ENCODE data around the gene WDR11. TPM values are rescaled to one million over a fixed set of nuclear protein-coding genes. Genes with fewer than 3 reads are reported as not detected.

WDR11 gene
- polyA plus RNA-seq, 1 experiment: 68.2 TPM

GRCh38 chr10:120944586-120945125 is 93.5 kb downstream of the WDR11 start:
- POLR2A ChIA-PET: no interaction called here

DNA sequence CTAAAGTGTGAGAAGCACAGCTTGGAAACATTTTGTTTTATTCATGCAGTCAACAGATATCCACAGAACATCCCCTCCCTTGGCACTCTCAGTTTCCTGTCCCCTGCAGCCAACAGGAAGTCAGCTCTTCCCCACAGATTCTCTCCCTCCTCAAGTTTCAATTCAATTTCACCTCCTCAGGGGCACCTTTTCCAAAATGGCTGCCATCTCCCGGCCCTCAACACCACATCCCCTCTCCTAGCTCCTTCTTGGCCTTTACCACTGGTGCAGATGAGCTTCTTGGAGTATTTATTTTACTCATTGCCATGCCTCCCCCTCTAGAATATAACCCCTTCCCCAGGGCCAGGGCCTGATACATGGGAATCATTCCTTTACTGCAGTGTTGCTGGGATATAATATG is 94.0 kb downstream of the WDR11 start:
- TF ChIP-seq, protein P1, sequence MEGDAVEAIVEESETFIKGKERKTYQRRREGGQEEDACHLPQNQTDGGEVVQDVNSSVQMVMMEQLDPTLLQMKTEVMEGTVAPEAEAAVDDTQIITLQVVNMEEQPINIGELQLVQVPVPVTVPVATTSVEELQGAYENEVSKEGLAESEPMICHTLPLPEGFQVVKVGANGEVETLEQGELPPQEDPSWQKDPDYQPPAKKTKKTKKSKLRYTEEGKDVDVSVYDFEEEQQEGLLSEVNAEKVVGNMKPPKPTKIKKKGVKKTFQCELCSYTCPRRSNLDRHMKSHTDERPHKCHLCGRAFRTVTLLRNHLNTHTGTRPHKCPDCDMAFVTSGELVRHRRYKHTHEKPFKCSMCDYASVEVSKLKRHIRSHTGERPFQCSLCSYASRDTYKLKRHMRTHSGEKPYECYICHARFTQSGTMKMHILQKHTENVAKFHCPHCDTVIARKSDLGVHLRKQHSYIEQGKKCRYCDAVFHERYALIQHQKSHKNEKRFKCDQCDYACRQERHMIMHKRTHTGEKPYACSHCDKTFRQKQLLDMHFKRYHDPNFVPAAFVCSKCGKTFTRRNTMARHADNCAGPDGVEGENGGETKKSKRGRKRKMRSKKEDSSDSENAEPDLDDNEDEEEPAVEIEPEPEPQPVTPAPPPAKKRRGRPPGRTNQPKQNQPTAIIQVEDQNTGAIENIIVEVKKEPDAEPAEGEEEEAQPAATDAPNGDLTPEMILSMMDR (IDR thresholded peaks at IDR 0.05; ENCODE audit: insufficient read depth, low read depth, low read length): no peak
- H3K27me3 ChIP-seq (ENCODE audit: control insufficient read depth, insufficient read depth, low read length): peaks cover 6% of the 10 kb centered on the region
- no peak for DNase-seq (ENCODE audit: low read depth)
- POLR2A ChIA-PET: no interaction called here
- CTCF ChIA-PET: interaction anchor here (0.6 to 1.9 kb wide), 4 partner anchors 9 to 1758 kb away, joined by 3 to 16 read pairs (median 6); no protein-coding TSS in a partner anchor
- no peaks in the 10 kb centered on the region for H3K36me3 ChIP-seq (ENCODE audit: control insufficient read depth, insufficient read depth, low read length)
- H3K4me3 ChIP-seq (ENCODE audit: low read depth, low read length): no peak overlapping the region

More at GRCh38 chr10:120944586-120945125, 93.5 kb downstream of the WDR11 start:
- CTCF ChIA-PET: interaction anchor here (0.7 to 1.9 kb wide), 3 partner anchors 9 to 956 kb away, joined by 5 to 16 read pairs (median 6); no protein-coding TSS in a partner anchor
- H3K4me3 ChIP-seq (ENCODE audit: low read depth, low read length): no peak overlapping the region
- H3K36me3 ChIP-seq (ENCODE audit: control insufficient read depth, insufficient read depth, low read length): no peaks in the 10 kb centered on the region
- TF ChIP-seq, protein P1 (IDR thresholded peaks at IDR 0.05; ENCODE audit: insufficient read depth, low read depth, low read length): no peak
- no peak for DNase-seq (ENCODE audit: low read depth)
- H3K27me3 ChIP-seq (ENCODE audit: control insufficient read depth, insufficient read depth, low read length): peaks cover 5% of the 10 kb centered on the region

DNA sequence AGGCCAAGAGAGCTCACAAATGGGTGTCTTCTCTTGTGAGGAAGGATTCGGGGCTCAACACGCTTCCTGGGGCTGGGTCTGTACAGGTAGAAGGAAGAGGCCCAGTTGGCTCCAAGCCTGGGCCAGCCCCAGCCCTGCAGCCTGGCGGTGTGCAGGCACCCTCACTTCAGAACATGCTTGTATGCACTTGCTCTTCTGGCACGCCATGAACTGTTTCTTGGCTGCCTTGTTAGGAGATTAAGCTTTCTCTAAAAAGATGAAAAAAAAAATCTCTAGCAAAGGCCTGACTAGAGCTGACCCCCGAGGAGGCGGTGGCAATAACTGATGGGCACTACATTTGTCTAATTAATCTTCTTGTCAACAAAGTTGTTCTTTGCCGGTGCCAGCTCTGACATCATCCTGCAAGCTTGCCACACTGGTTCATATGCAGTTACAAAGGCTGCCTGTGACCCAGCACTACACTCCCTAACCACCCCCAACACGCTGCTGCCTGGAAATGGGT is 94.7 kb downstream of the WDR11 start:
- DNase-seq (ENCODE audit: low read depth): no peak
- CTCF ChIA-PET: interaction anchor here (0.6 to 1.9 kb wide), 4 partner anchors 8 to 1758 kb away, joined by 3 to 16 read pairs (median 4); no protein-coding TSS in a partner anchor
- TF ChIP-seq, protein P1 (IDR thresholded peaks at IDR 0.05; ENCODE audit: insufficient read depth, low read depth, low read length): no peak

DNA sequence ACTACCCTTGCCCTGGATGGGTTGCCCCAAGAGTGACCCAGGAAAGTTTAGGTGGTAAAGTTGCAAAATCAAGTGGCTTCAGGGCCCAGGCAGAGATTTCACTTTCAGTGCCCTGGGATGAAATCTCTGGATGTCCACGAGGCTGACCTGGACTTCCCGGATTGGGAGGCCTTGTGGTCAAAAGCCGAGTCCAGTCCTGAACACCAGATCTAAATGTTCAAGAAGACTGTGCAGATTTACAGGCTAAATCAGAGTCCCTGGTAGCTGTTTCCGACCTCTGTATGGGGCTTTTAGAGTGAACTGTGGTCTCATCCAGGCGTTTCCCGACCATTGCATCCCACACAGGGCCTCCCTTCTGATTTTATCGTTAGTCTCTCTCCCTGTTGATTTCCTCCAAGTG is 95.3 kb downstream of the WDR11 start:
- H3K27me3 ChIP-seq (ENCODE audit: control insufficient read depth, insufficient read depth, low read length): peaks cover 9% of the 10 kb centered on the region
- H3K36me3 ChIP-seq (ENCODE audit: control insufficient read depth, insufficient read depth, low read length): no peaks in the 10 kb centered on the region
- ChIA-PET POLR2A (no interaction called here), CTCF (interaction anchor here (1.0 to 1.9 kb wide), 2 partner anchors 936 to 954 kb away, joined by 3 to 16 read pairs; no protein-coding TSS in a partner anchor)
- TF ChIP-seq, protein P1 (IDR thresholded peaks at IDR 0.05; ENCODE audit: insufficient read depth, low read depth, low read length): no peak
- no peak for DNase-seq (ENCODE audit: low read depth)
- no peak overlapping the region for H3K4me3 ChIP-seq (ENCODE audit: low read depth, low read length)

More for the DNA sequence above, 94.7 kb downstream of the WDR11 start:
- peaks cover 6% of the 10 kb centered on the region for H3K27me3 ChIP-seq (ENCODE audit: control insufficient read depth, insufficient read depth, low read length)
- POLR2A ChIA-PET: no interaction called here
- H3K36me3 ChIP-seq (ENCODE audit: control insufficient read depth, insufficient read depth, low read length): no peaks in the 10 kb centered on the region
- H3K4me3 ChIP-seq (ENCODE audit: low read depth, low read length): no peak overlapping the region

GRCh38 chr10:120948889-120949608 is 97.9 kb downstream of the WDR11 start:
- TF ChIP-seq, protein P1 (IDR thresholded peaks at IDR 0.05; ENCODE audit: insufficient read depth, low read depth, low read length): peak; percentile 60
- DNase-seq (ENCODE audit: low read depth): no peak
- Histone ChIP-seq H3K36me3 (ENCODE audit: control insufficient read depth, insufficient read depth, low read length) (no peaks in the 10 kb centered on the region), H3K4me3 (ENCODE audit: low read depth, low read length) (peak overlapping the region; percentile 40), H3K27me3 (ENCODE audit: control insufficient read depth, insufficient read depth, low read length) (peaks cover 11% of the 10 kb centered on the region)
- POLR2A ChIA-PET: no interaction called here
- CTCF ChIA-PET: interaction anchor here (0.6 to 2.5 kb wide), 19 partner anchors 9 to 952 kb away, joined by 3 to 15 read pairs (median 4); no protein-coding TSS in a partner anchor
